MM.1S (cell line): ENCODE results near the gene TRIM44.

Experiments used
- DNase-seq: peaks from one replicate; pipeline ENCODE4 v3.0.0-alpha.2; 2015
- H2AFZ ChIP-seq: fragments of 300-600 bp; sonication (generic); 2 replicates; pipeline ENCODE4 v1.6.0; 2016; ENCODE audit warnings: antibody characterized with exemption, low read length
- H3F3A ChIP-seq: fragments of 300-600 bp; sonication (generic); 2 replicates; pipeline ENCODE4 v1.6.1; 2016; ENCODE audit warnings: mild to moderate bottlenecking, antibody characterized with exemption, low read length, moderate library complexity, mixed read lengths; ENCODE audit not compliant: insufficient read depth
- H3K27ac ChIP-seq: fragments of 300-600 bp; sonication (generic); 2 replicates; pipeline ENCODE4 v1.5.1; 2016; ENCODE audit warnings: mild to moderate bottlenecking, low read length
- H3K27me3 ChIP-seq: fragments of 300-600 bp; sonication (generic); replicated peaks from 2 replicates; pipeline ENCODE4 v1.6.0; 2016; ENCODE audit warnings: low read length; ENCODE audit not compliant: insufficient read depth
- H3K36me3 ChIP-seq: fragments of 300-600 bp; sonication (generic); replicated peaks from 2 replicates; pipeline ENCODE4 v1.6.1; 2016; ENCODE audit warnings: mild to moderate bottlenecking, low read length, mixed read lengths; ENCODE audit not compliant: insufficient read depth
- H3K4me1 ChIP-seq: fragments of 300-600 bp; sonication (generic); 2 replicates; pipeline ENCODE4 v1.6.1; 2016; ENCODE audit warnings: low read length, mixed read lengths
- H3K4me2 ChIP-seq: fragments of 300-600 bp; sonication (generic); 2 replicates; pipeline ENCODE4 v1.6.0; 2016; ENCODE audit warnings: low read depth, low read length
- H3K4me3 ChIP-seq: fragments of 300-600 bp; sonication (generic); 2 replicates; pipeline ENCODE4 v1.5.1; 2016; ENCODE audit warnings: low read length, mixed read lengths
- H3K79me2 ChIP-seq: fragments of 300-600 bp; sonication (generic); 2 replicates; pipeline ENCODE4 v1.6.1; 2016; ENCODE audit warnings: mixed run types, low read length, mixed read lengths
- H3K9ac ChIP-seq: fragments of 300-600 bp; sonication (generic); 2 replicates; pipeline ENCODE4 v1.6.1; 2016; ENCODE audit warnings: low read length, mixed read lengths
- H3K9me2 ChIP-seq: fragments of 300-600 bp; sonication (generic); replicated peaks from 2 replicates; pipeline ENCODE4 v1.6.1; 2016; ENCODE audit warnings: mild to moderate bottlenecking, low read length, mixed read lengths; ENCODE audit not compliant: insufficient read depth
- H3K9me3 ChIP-seq: fragments of 300-600 bp; sonication (generic); replicated peaks from 2 replicates; pipeline ENCODE4 v1.6.1; 2016; ENCODE audit warnings: mild to moderate bottlenecking, low read length, mixed read lengths; ENCODE audit not compliant: insufficient read depth
- H4K20me1 ChIP-seq: fragments of 300-600 bp; sonication (generic); 2 replicates; pipeline ENCODE4 v1.6.1; 2016; ENCODE audit warnings: mild to moderate bottlenecking, low read length, moderate library complexity, mixed read lengths; ENCODE audit not compliant: insufficient read depth
- CTCF ChIP-seq: fragments of 300-600 bp; sonication (generic); IDR thresholded peaks from 2 replicates; pipeline ENCODE4 v1.5.1; 2016; ENCODE audit warnings: antibody characterized with exemption, low read length, mixed read lengths
- EZH2 ChIP-seq: fragments of 300-600 bp; sonication (generic); optimal IDR thresholded peaks from 2 replicates; pipeline ENCODE3; 2017; ENCODE audit warnings: low read depth, mild to moderate bottlenecking, antibody characterized with exemption, low read length, mixed read lengths
- EZH2phosphoT487 ChIP-seq: fragments of 300-600 bp; sonication (generic); IDR thresholded peaks from 2 replicates; pipeline ENCODE4 v1.6.1; 2018; ENCODE audit warnings: antibody characterized with exemption, low read length

TRIM44 gene

GRCh38 chr11:35681163-35681767, 18.7 kb downstream of the TRIM44 start:
- H3K27me3 ChIP-seq = no peaks in the 10 kb centered on the region
- no peaks in the 10 kb centered on the region for H3K9me2 ChIP-seq
- no peak overlapping the region for H3K4me2 ChIP-seq
- H2AFZ ChIP-seq = no peak overlapping the region
- no peak for TF ChIP-seq EZH2
- TF ChIP-seq EZH2phosphoT487 = no peak
- no peak for TF ChIP-seq CTCF
- H3K79me2 ChIP-seq = peaks cover 62% of the 10 kb centered on the region
- H3F3A ChIP-seq = no peaks in the 10 kb centered on the region
- no peaks in the 10 kb centered on the region for H3K36me3 ChIP-seq
- peaks cover 21% of the 10 kb centered on the region for H3K4me1 ChIP-seq
- no peaks in the 10 kb centered on the region for H3K9me3 ChIP-seq
- no peak overlapping the region for H3K4me3 ChIP-seq
- no peak overlapping the region for H3K27ac ChIP-seq
- H4K20me1 ChIP-seq = no peaks in the 10 kb centered on the region; the same call in 1 of the 2 replicates
- DNase-seq = no peak
- no peak overlapping the region for H3K9ac ChIP-seq

DNA sequence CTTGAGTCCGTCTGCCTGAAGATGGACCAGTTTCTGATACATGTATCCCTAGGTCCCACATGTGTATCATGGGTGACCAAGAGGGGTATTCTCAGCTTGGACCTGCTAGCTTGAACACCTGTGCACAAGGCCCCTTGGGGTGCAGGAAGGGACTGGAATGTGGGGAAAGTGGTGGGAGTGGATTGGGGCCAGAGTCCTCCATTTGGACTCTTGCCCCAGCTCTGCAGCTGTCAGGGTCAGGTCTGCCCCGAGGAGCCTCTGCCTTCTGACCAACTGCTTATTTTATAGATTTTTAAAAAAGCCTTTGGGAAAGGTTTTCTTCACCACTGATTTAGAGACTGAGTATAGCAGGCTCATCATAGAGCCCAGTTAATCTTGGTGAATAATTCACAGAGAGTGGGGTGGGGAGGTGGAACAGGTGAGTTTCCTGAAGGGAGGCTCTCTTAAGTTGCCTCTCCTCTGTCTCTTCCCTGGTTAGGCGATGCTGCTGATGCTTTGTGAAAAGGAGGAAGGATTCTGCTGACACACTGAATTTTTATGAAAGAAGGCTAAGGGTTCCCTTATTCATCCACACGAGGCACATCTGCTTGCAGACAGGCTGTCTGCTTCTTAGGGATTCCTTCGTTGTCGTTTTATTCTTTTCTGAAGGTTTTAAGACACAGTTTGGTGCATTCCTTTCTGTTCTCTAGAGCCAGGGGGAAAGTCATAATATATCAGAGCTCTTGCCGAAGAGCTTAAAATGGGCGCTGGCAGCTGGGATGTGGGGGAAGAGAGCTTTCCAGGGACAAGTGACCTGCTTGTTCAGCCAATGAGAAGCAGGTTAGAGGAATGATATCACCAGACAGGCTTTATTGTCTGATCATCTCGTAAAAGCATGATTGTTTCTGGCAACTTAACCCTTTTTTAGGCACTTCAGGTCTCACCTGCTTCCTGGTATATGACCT, 19.9 kb downstream of the TRIM44 start:
- no peak overlapping the region for H3K4me2 ChIP-seq
- no peak for DNase-seq

DNA sequence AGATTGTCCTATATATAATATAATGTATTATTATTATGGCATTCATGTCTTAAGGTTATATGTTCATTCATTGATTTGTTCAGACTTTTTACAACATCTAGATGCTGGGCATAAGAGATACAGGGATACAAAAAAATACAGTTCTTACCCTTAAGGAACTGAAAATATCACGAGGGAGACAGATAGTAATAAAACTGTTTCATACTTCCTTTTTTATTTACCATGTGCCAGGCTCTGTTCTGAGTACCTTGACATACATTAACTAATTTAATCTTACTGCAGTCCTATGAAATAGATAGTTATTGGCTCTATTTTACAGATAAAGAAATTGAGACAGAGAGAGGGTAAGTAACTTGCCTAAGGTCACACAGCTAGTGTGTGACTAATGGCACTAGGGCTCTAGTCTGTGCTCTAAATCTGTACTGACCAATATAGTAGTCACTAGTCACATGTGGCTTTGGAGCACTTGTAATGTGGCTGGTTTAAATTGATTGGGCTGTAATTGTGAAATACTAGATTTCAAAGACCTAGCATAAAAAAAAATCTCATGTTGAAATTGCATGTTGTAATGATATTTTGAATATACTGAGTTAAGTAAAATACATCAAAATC, 21.3 kb downstream of the TRIM44 start:
- H3K79me2 ChIP-seq = peaks cover 45% of the 10 kb centered on the region

More for the DNA sequence above, 19.9 kb downstream of the TRIM44 start:
- no peak overlapping the region for H3K9ac ChIP-seq
- H4K20me1 ChIP-seq = no peaks in the 10 kb centered on the region; the same call in 1 of the 2 replicates
- no peaks in the 10 kb centered on the region for H3K36me3 ChIP-seq
- no peaks in the 10 kb centered on the region for H3K9me3 ChIP-seq
- TF ChIP-seq EZH2 (no peak), CTCF (no peak), EZH2phosphoT487 (no peak)
- H3K27me3 ChIP-seq = no peaks in the 10 kb centered on the region
- no peaks in the 10 kb centered on the region for H3K9me2 ChIP-seq
- peaks cover 14% of the 10 kb centered on the region; the same call in 1 of the 2 replicates for H3K4me1 ChIP-seq
- no peak overlapping the region for H3K27ac ChIP-seq
- H3K79me2 ChIP-seq = peaks cover 53% of the 10 kb centered on the region
- no peaks in the 10 kb centered on the region for H3F3A ChIP-seq
- no peak overlapping the region for H2AFZ ChIP-seq
- H3K4me3 ChIP-seq = no peak overlapping the region

More for the DNA sequence above, 21.3 kb downstream of the TRIM44 start:
- H3K4me3 ChIP-seq = no peak overlapping the region
- H3K4me2 ChIP-seq = peak overlapping the region; percentile 4; the same call in 1 of the 2 replicates
- H3K9me2 ChIP-seq = no peaks in the 10 kb centered on the region
- no peak for TF ChIP-seq CTCF
- no peak for TF ChIP-seq EZH2
- TF ChIP-seq EZH2phosphoT487 = no peak
- H4K20me1 ChIP-seq = no peaks in the 10 kb centered on the region
- no peak overlapping the region for H2AFZ ChIP-seq
- no peaks in the 10 kb centered on the region for H3K27me3 ChIP-seq
- no peak overlapping the region for H3K27ac ChIP-seq
- peaks cover 14% of the 10 kb centered on the region; the same call in 1 of the 2 replicates for H3K4me1 ChIP-seq
- DNase-seq = no peak
- H3K9ac ChIP-seq = no peak overlapping the region
- H3K36me3 ChIP-seq = no peaks in the 10 kb centered on the region
- no peaks in the 10 kb centered on the region for H3F3A ChIP-seq
- no peaks in the 10 kb centered on the region for H3K9me3 ChIP-seq
